Activated naive CD4-positive, alpha-beta T cell (primary cell): ENCODE measurements around the gene FUOM.
"Not testable (repeated sequence)": the region's sequence is repeated elsewhere in the genome, so short reads cannot be mapped to it uniquely, and the experiment has no call there.

Experiments used
- DNase-seq, 4 experiments: peaks; one replicate each; lab custom pipeline; 2025; lab: John Stamatoyannopoulos, UW

The FUOM gene

GRCh38 chr10:133388236-133388972 lies 30.6 kb upstream of the FUOM start:
- DNase-seq: no peak

- not testable (repeated sequence) for DNase-seq
These were observed 29.1 kb upstream of the FUOM start for GRCh38 chr10:133386951-133387350.

- no peak for DNase-seq
These were observed 27.4 kb upstream of the FUOM start for GRCh38 chr10:133385214-133385613.

DNA sequence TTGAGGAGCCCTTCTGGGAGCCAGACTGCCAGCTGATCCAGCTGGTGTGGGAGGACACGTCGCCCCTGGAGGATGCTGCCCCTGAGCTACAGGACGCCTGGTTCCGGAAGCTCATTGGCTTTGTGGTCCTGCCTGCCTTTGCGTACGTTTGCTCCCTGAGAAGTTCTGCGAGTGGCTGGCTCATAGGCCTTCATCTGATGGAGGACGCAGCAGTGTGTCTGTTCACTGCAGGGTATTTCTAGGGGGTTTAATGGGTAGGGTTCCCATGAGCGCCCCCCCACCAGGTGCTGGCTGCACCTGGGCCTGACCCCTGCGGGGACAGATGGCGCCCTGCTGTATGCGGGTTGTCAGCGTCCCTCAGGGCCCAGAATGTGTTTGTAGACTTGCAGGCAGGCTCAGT lies 26.3 kb upstream of the FUOM start:
- DNase-seq: no peak

- DNase-seq: no peak
These were observed 25.7 kb upstream of the FUOM start for GRCh38 chr10:133383551-133383950.

GRCh38 chr10:133381036-133381435 lies 23.2 kb upstream of the FUOM start:
- DNase-seq: no peak

DNA sequence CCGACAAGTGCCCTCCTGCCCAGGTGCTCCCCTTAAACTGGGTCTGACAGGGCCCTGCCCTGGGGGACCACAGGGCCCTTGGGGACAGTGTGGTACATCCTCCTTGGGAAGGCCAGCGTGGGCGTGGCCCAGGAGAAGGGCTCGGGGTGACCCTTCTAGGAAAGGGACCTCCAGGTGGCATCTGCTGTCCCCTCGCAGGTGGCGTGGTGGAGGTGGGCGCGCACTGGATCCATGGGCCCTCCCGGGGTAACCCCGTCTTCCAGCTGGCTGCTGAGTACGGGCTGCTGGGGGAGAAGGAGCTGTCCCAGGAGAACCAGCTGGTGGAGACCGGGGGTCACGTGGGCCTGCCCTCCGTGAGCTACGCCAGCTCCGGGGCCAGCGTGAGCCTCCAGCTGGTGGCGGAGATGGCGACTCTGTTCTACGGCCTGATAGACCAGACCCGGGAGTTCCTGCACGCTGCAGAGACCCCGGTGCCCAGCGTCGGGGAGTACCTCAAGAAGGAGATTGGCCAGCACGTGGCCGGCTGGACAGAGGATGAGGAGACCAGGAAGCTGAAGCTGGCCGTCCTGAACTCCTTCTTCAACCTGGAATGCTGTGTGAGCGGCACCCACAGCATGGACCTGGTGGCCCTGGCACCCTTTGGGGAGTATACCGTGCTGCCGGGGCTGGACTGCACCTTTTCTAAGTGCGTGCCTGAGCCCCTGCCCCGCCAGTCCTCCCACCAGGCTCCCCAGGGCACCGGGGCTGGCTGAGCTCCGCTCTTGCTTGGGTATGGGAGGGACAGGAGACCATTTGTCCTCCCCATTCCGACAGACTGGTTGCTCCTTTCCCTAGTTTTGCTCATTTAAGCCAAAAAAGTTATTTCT lies 22.2 kb upstream of the FUOM start:
- DNase-seq: no peak

DNA sequence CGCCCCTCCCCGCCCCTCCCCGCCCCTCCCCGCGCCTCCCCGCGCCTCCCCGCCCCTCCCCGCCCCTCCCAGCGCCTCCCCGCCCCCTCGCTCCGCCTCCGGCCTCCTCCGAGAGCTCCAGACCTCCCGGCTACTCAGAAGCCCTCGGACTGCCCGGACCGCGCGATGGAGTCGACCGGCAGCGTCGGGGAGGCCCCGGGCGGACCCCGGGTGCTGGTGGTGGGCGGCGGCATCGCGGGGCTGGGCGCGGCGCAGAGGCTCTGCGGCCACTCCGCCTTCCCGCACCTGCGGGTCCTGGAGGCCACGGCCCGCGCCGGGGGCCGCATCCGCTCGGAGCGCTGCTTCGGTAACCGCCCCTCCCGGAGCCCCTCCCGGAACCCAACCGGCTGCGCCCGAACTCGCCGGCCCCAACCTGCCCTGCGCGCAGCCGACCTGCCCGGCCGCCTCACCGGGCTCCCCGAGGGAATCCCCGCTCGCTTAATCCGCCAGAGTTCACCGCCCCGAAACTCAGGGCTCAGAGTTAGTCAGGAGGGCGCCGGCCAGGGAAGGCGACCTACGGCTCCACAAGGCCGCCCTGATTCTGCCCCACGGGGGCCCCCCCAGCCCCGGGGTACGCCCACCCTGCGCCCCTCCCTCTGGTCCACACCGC lies 21.5 kb upstream of the FUOM start, which contains the start of gene PAOX:
Gene PAOX, plus strand, starts transcription at position 111 of the 649 bp plus-strand sequence. Its CDS starts 55 bp downstream, at position 166.
- peak in 1 of 4 experiments; percentile 49 for DNase-seq

DNA sequence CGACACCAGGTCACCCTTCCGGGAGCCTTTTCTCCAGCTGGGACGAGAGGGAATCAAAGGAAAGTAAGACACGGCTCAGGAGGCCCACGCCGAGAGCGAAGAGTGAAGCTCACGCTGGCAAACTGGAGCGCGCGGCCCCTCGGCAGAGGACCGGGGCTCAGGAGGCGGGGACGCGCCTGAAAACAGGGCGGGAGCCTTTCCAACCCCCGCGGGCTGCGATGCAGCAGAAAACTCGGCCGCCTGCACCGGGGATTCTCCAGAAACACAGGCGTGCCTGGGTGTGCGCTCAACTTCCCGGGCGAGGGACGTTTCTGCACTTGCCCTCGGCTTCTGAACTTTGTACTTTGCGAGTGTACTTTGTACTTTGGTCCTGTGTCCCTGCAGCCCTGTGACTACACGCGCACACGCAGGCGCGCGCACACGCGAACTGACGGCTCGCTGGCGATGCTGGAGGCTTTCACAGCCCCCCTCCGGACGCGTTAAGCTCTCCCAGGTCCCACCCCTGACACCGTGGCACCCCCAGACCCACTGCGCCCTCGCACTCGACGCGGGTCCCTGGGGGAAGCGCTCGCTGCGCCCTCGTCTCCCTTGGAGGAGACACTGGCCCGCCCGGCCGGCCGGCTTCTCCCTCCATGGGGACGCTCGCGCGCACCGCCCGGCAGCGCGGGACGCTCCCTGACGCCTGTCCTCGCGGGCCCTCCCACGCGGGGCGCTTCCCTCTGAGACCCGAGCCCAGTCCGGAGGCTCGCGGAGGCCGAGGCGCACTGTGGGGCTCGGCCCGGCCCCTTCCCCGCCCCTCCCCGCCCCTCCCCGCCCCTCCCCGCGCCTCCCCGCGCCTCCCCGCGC lies 20.7 kb upstream of the FUOM start:
- DNase-seq: peak in 2 of 4 experiments; percentile 56 to 64

DNA sequence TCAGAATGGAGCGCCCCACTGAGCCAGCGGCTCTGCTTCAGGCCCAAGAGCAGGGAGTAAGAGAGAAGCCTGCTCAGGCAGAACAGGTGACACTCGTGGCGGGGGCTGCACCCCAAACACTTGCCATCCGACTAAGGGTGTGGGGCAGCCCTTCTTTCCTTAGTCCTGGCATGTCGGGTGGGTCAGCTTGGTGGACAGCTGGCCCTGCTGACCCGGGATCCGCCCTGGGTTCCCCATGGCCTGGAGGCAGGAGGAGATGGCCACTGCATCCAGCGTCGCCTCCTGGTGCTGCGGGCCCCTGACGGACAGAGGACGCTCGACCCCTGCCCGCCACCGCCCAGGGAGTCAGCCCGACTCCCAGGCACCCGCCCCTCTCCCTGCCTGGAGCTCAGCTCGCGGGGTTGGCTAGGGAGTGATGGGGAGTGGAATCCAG lies 20.0 kb upstream of the FUOM start:
- no peak for DNase-seq

DNA sequence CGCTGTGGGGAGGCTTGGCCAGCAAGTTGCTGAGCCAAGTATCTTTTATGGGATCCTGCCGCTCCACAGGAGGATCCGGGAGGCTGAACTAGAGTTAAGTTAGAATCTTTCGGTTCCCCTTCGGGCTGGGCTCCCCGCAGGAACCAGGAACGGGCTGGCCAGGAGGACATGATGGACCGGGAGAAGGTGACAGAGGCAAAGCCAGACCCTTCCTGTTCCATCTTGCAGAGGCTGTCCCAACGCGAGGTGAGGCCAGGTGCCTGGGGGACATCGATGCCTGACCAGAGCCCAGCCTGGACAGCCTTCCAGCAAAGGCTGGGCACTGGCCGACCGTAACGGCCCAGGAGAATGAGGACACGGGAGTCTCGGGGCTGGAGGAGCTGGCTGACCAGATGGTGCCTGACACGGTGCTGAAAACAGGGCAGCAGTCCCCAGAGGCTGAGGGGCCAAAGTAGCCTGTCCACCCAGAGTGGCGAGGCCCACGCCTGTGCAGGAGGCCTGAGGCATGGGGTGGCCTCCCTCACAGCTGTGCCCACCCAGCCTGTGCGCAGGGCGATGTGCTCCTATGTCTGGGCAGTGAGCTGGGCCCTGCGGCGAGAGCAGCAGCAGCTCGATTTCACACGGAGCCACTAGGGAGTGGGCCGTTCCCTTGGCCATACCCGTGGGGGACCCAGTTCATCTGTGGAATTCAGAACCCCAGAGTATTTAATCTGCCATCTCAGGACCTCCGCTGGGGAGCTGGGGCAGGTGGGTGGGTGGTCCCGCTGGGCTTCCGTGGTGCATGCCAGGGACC lies 19.4 kb upstream of the FUOM start:
- DNase-seq: no peak

DNA sequence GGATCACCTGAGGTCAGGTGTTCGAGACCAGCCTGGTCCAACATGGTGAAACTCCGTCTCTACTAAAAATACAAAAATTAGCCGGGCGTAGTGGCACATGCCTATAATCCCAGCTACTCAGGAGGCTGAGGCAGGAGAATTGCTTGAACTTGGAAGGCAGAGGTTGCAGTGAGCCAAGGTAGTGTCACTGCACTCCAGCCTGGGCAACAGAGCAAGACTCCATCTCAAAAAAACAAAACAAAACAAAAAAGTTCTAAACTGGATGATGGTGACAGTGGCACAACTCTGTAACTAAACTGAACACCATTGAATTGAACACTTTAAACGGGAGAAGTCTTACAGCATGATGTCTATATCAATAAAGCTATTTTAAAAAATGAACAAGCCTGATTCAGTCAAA lies 18.4 kb upstream of the FUOM start:
- not testable (repeated sequence) for DNase-seq

DNA sequence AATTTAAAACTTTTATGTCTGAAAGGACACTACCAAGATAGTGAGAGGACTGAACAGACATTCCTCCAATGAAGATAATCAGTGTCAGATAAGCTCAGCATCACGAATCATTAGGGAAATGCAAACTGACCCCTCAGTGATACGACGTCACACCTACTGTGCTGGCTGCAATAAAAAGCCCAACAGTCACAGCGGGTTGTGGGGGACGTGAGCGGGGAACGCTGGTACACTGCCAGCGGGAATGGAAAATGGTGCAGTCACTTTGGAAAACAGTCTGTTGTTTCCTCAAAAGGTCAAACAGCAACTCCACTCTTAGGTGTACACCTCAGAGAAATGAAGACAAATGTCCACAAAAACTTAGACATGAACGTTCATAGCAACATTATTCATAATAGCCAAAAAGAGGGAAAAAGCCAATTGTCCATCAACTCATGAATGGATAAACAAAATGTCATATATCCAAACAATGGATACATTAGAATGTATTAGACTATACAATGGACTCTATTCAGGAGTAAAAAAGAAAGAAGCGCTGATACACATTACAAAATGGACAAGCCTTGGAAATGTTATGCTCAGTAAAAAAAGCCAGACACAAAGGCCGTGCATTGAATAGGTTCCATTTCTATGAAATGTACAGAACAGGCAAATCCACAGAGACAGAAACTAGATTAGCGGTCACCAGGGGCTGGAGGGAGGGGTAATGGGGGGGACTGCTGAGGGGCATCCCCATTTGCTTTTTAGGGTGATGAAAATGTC lies 17.7 kb upstream of the FUOM start:
- no peak for DNase-seq

GRCh38 chr10:133373174-133374090 lies 15.6 kb upstream of the FUOM start, which contains the start of gene ECHS1:
TSS of gene ECHS1 (minus strand) at chr10:133373354. CDS start at chr10:133373333, 21 bp downstream.
- peak; percentile 66 to 91 (median 76) for DNase-seq

DNA sequence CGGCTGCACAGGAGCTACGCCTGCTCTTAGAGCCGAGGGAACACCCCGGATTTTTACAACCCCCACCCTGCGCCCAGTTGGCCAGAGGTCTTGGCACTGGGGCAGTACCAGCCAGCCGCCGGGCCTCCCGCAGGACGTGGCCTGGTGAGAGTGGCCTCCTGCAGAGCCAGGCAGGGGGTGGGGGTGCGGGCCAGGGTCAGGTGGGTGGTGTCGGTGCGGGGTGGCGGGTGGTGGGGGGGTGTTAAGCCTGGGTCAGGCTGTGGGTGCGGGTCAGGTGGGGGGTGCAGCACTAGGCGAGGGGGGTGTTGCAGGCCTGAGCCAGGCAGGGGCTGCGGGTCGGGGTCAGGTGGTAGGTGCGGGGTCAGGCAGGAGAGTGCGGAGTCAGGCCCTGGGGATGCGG lies 14.7 kb upstream of the FUOM start:
- no peak for DNase-seq

DNA sequence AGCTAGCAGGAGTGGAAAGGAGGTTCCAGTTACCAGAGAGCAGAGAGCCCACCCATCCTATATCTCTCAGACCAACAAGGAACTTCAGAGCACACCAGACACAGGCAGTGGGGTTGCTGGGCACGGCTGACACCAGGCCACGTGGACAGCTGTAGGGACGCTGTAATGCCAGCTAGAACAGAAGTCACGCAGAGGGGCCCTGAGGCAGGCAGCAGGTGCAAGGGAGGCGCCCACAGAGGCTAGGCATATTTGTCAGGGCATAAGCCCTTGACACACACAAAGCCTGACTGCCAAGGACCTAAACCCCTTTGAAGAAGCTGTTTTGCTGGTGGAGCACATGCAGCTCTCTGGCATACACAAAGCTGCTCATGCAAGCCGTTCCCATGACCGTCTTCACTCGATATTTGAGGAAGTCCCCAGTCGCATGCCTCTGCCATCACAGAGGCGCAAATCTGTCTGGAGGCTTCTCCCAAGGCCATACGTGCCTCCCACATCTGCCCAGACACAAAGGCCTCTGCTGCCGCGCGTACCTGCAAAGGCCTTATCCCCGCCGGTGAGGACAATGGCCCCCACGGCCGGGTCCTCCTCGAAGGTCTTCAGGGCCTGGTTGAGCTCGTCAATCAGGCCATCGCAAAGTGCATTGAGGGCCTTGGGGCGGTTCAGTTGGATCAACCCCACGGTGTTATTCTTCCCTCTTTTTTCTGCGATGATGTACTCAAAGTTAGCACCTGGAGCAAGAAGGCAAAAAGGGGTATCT lies 12.4 kb upstream of the FUOM start:
- no peak for DNase-seq

DNA sequence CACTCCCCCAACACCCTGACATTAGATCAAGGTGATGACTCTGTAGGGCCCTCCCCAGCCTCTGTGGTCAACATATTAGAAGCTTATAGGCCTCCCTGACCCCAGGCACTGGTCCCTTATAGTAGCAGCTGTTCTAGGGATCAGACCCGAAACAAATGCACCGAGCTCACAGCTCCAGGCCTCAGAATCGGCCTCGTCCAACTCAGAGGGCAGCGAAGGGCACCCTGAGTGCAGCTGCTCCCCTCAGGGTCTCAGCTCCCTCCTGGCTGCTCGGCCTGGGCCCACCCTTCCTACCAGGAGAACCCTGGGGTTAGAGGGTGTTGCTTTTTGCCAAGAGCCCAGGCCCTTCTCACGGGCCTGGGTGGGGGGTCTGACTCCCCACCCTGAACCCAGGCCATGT lies 10.3 kb upstream of the FUOM start:
- no peak for DNase-seq

- not testable (repeated sequence) for DNase-seq
These were observed 9.6 kb upstream of the FUOM start for GRCh38 chr10:133367461-133367860.
